Type B pancreatic cell (in vitro differentiated cells): ENCODE data around the gene ENTPD8. TPM values are rescaled to one million over a fixed set of nuclear protein-coding genes. Genes with fewer than 3 reads are reported as not detected.

Experiments
- DNase-seq: peaks from one replicate; pipeline ENCODE4 v3.0.0; 2021; ENCODE audit warnings: mixed read lengths; ENCODE audit not compliant: unreplicated experiment; ENCODE audit errors: extremely low spot score
- H3K27ac Mint-ChIP-seq: 2 replicates; pipeline ENCODE4 v1.8.0; 2021; ENCODE audit warnings: mild to moderate bottlenecking, mixed read lengths
- H3K27me3 Mint-ChIP-seq: 2 replicates; pipeline ENCODE4 v1.8.0; 2021; ENCODE audit warnings: mixed read lengths
- H3K36me3 Mint-ChIP-seq: 2 replicates; pipeline ENCODE4 v1.8.0; 2021; ENCODE audit warnings: mixed read lengths
- H3K4me1 Mint-ChIP-seq: one replicate; pipeline ENCODE4 v1.8.0; 2021; ENCODE audit warnings: mixed read lengths; ENCODE audit not compliant: unreplicated experiment
- H3K4me3 Mint-ChIP-seq: 2 replicates; pipeline ENCODE4 v1.8.0; 2021; ENCODE audit warnings: mild to moderate bottlenecking, mixed read lengths
- H3K9me3 Mint-ChIP-seq: 2 replicates; pipeline ENCODE4 v1.8.0; 2021; ENCODE audit warnings: mixed read lengths
- CTCF ChIP-seq: fragments of 200-600 bp; sonication (generic); conservative IDR thresholded peaks from 2 replicates; pipeline ENCODE4 v1.5.0; 2021; ENCODE audit warnings: antibody characterized with exemption, mild to moderate bottlenecking
- total RNA-seq: library from RNA; stranded (reverse); gene quantifications from 2 replicates; pipeline ENCODE4 v1.2.1, GENCODE V29; 2021; ENCODE audit warnings: low replicate concordance

Gene ENTPD8
- total RNA-seq, 1 donor from 2014 or later = 2.1 TPM

- Mint-ChIP-seq H3K9me3 (peaks cover 3% of the 10 kb centered on the region), H3K27me3 (no peaks in the 10 kb centered on the region), H3K4me1 (peaks cover 6% of the 10 kb centered on the region), H3K36me3 (peaks cover under 1% of the 10 kb centered on the region), H3K4me3 (no peak overlapping the region), H3K27ac (no peak overlapping the region)
- no peak for TF ChIP-seq CTCF
- DNase-seq = no peak
Observed at GRCh38 chr9:137480686-137481683, 39.8 kb upstream of the ENTPD8 start.

DNA sequence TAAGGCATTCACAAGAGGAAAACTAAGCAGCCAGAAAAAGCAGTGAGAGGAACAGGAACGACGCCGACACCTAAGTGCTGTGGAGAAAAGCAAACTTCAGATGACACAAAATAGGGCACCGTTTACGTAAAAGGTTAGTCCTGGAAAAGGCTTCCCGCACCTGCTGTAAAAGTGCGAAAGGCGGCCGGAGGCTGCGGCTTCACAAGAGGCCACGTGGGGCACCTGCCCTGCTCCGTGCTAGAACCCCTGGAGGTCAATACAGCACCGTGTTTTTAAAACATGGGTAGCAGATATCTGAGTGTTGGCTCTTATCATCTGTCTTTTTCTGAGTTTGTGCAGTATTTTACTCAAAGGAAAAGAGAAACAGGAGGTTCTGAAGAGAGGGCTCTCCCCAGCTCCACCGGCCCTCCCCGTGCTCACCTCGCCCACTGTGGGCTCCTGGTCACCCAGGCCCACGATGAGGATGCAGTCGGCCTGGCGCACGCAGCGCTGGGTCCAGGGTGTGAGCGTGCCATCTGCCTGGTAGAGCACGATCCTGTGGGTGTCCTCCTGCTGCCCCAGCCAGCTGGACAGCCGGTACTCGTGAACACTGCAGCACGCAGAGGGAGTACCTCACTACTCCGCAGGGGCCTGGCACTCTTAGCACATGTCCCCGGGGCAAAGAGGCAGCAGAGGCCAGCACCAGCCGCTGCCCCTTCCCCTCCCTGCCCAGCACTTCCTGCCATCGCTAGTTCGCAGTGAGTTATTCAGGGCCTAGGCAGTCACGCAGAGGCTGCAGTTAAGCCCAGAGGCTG, 38.9 kb upstream of the ENTPD8 start:
- peaks cover 8% of the 10 kb centered on the region for H3K9me3 Mint-ChIP-seq
- H3K4me3 Mint-ChIP-seq = no peak overlapping the region
- H3K27me3 Mint-ChIP-seq = no peaks in the 10 kb centered on the region
- peaks cover 6% of the 10 kb centered on the region for H3K4me1 Mint-ChIP-seq
- peaks cover 5% of the 10 kb centered on the region for H3K36me3 Mint-ChIP-seq
- no peak for TF ChIP-seq CTCF
- no peak overlapping the region for H3K27ac Mint-ChIP-seq
- DNase-seq = no peak

DNA sequence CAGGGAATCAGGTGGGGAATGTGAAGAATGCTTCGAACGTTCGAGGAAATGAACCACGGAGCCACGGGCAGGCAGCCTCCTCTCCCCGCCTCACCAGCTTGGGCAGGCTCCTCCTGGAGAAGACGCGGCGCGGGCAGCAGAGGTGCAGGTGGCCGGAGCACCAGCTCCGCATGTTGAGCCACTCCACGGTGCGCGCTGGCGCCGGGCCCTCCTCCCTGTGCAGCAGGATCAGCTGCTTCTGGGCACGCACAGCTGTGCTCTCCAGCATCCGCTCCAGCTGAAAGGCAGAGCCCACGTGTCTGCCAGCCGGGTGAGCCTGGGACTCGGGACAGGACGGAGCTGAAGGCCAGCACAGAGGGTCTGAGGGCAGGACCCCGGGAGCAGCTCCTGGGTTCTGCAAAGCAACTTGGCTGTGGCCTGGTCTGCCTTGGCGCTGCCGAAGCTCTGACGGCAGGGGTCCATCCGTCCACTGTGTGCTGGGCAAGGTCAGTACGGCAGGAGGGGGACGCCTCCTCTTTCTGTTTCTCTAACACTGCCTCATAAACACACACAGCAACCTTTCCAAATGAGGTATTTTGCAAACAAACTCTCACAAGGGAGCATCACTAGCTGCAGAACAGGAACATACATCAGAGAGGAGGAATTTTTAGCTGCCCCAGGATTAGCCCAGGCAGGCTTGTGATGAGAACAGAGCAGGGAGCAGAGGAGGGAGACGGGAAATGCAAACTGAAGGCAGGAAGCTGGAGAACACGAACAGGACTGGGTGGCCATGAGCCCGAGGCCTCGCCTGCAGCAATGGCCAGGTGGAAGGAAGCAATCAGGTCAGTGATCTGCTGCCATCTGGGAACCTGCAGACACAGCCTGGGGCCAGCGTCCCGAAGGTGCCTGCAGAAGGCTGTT, 38.1 kb upstream of the ENTPD8 start:
- TF ChIP-seq CTCF = no peak
- no peak overlapping the region for H3K27ac Mint-ChIP-seq
- peaks cover 8% of the 10 kb centered on the region for H3K9me3 Mint-ChIP-seq
- no peaks in the 10 kb centered on the region for H3K27me3 Mint-ChIP-seq
- no peak for DNase-seq
- no peak overlapping the region for H3K4me3 Mint-ChIP-seq
- peaks cover 5% of the 10 kb centered on the region for H3K36me3 Mint-ChIP-seq
- peaks cover 6% of the 10 kb centered on the region for H3K4me1 Mint-ChIP-seq

GRCh38 chr9:137478613-137478961, 37.4 kb upstream of the ENTPD8 start:
- Mint-ChIP-seq H3K36me3 (peaks cover 5% of the 10 kb centered on the region), H3K27me3 (no peaks in the 10 kb centered on the region), H3K4me3 (no peak overlapping the region), H3K27ac (no peak overlapping the region), H3K4me1 (peaks cover 6% of the 10 kb centered on the region), H3K9me3 (peaks cover 8% of the 10 kb centered on the region)
- no peak for DNase-seq
- TF ChIP-seq CTCF = no peak
